GM23248 (cell line): ENCODE measurements around the gene COL13A1. TPM values are rescaled to one million over a fixed set of nuclear protein-coding genes. Genes with fewer than 3 reads are reported as not detected.

Experiments
- DNase-seq: peaks from one replicate; pipeline ENCODE4 v3.0.0-alpha.2; 2015
- H2AFZ ChIP-seq: fragments of 200-600 bp; sonication (generic); 2 replicates; pipeline ENCODE4 v1.6.1; 2016; ENCODE audit warnings: antibody characterized with exemption
- H3F3A ChIP-seq: fragments of 200-600 bp; sonication (generic); 2 replicates; pipeline ENCODE4 v1.6.1; 2016; ENCODE audit warnings: mild to moderate bottlenecking, antibody characterized with exemption, mixed run types; ENCODE audit not compliant: insufficient read depth
- H3K27ac ChIP-seq: fragments of 200-600 bp; sonication (generic); 2 replicates; pipeline ENCODE4 v1.5.1; 2016; ENCODE audit warnings: mild to moderate bottlenecking
- H3K27me3 ChIP-seq: fragments of 200-600 bp; sonication (generic); replicated peaks from 2 replicates; pipeline ENCODE4 v1.6.1; 2016; ENCODE audit warnings: mild to moderate bottlenecking; ENCODE audit not compliant: insufficient read depth
- H3K36me3 ChIP-seq: fragments of 200-600 bp; sonication (generic); 2 replicates; pipeline ENCODE4 v1.6.1; 2016; ENCODE audit warnings: low read depth, mild to moderate bottlenecking
- H3K4me1 ChIP-seq: fragments of 200-600 bp; sonication (generic); 2 replicates; pipeline ENCODE4 v1.6.1; 2016; ENCODE audit warnings: mild to moderate bottlenecking; ENCODE audit not compliant: insufficient read depth
- H3K4me2 ChIP-seq: fragments of 200-600 bp; sonication (generic); one replicate; pipeline ENCODE4 v1.6.1; 2016; ENCODE audit warnings: mild to moderate bottlenecking; ENCODE audit not compliant: unreplicated experiment
- H3K4me3 ChIP-seq: fragments of 200-600 bp; sonication (generic); 2 replicates; pipeline ENCODE4 v1.5.1; 2016; ENCODE audit warnings: mild to moderate bottlenecking
- H3K79me2 ChIP-seq: fragments of 200-600 bp; sonication (generic); 2 replicates; pipeline ENCODE4 v1.6.1; 2016; ENCODE audit warnings: mild to moderate bottlenecking; ENCODE audit not compliant: insufficient read depth
- H3K9ac ChIP-seq: fragments of 200-600 bp; sonication (generic); 2 replicates; pipeline ENCODE4 v1.6.1; 2016; ENCODE audit warnings: mild to moderate bottlenecking
- H3K9me2 ChIP-seq: fragments of 200-600 bp; sonication (generic); 2 replicates; pipeline ENCODE4 v1.6.1; 2016; ENCODE audit warnings: mixed run types, mild to moderate bottlenecking, moderate library complexity; ENCODE audit not compliant: insufficient read depth
- H3K9me3 ChIP-seq: fragments of 200-600 bp; sonication (generic); one replicate; pipeline ENCODE4 v1.6.1; 2017; ENCODE audit warnings: low read depth
- H4K20me1 ChIP-seq: fragments of 200-600 bp; sonication (generic); 2 replicates; pipeline ENCODE4 v1.6.0; 2016; ENCODE audit not compliant: insufficient read depth
- EZH2 ChIP-seq: fragments of 200-600 bp; sonication (generic); IDR thresholded peaks from 2 replicates; pipeline ENCODE4 v1.6.1; 2018; ENCODE audit warnings: antibody characterized with exemption, mild to moderate bottlenecking; ENCODE audit not compliant: insufficient read depth, poor library complexity, severe bottlenecking
- EZH2phosphoT487 ChIP-seq: fragments of 200-600 bp; sonication (generic); IDR thresholded peaks from 2 replicates; pipeline ENCODE4 v1.6.1; 2018; ENCODE audit warnings: antibody characterized with exemption, moderate library complexity, mild to moderate bottlenecking, low read depth; ENCODE audit not compliant: insufficient read depth
- WGBS, 2 experiments: methylation state at CpG; one replicate each; pipeline ENCODE4 v1.1.6; 2015 to 2017; ENCODE audit warnings: low lambda C conversion rate in 2 of 2, low coverage in 1 of 2; ENCODE audit errors: missing lambda C conversion rate in 2 of 2; 5-methylcytosine and 5-hydroxymethylcytosine counted together
- in situ Hi-C: fragments of 300-500 bp; cut with MboI; formaldehyde crosslinking; loops from 2 replicates; pipeline ENCODE4 v1.15.0; 2020
- polyA plus RNA-seq: library from polyadenylated mRNA; unstranded; fragments of >200 nt; fragmentation: Nextera tagmentation; extraction: Ambion mirVana; gene quantifications from 2 replicates; pipeline ENCODE4 v1.2.1, GENCODE V29; 2016
- total RNA-seq: library from RNA; depleted of rRNA; stranded (reverse); fragments of >200 nt; shearing (Covaris generic); gene quantifications from 2 replicates; pipeline ENCODE4 v1.2.3, GENCODE V29; 2014

The COL13A1 gene
- total and polyA plus RNA-seq, 2 experiments from 2014 or later: 12.8 to 17.3 TPM

DNA sequence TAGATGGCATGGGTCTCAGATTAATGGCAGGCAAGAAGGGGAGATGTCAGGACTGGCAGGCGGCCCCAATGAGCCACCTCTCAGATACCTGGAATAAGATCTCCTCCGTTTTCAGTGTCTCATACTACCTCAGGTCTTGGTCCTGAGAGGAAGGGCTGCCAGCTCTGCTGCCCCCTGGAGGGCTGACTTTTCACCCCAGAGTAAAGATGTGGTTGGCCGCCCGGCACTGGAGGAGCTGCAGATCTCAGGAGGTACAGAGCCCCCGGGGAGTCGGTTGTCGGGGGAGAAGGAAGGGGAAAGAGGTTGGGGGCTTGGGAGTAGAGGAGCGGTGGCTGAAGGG is 642 bp upstream of the COL13A1 start:
- Histone ChIP-seq H3K79me2 (peaks cover 17% of the 10 kb centered on the region; the same call in 1 of the 2 replicates), H3K27me3 (no peaks in the 10 kb centered on the region), H3K4me2 (peak overlapping the region; percentile 99), H3F3A (peaks cover 9% of the 10 kb centered on the region; the same call in 1 of the 2 replicates), H3K9me2 (no peaks in the 10 kb centered on the region), H3K9ac (peak overlapping the region; percentile 81), H3K4me1 (no peaks in the 10 kb centered on the region), H2AFZ (peak overlapping the region; percentile 88), H3K9me3 (no peaks in the 10 kb centered on the region), H3K4me3 (peak overlapping the region; percentile 83), H3K27ac (no peak overlapping the region), H4K20me1 (no peaks in the 10 kb centered on the region), H3K36me3 (no peaks in the 10 kb centered on the region)
- peak; percentile 70 for DNase-seq
- in situ Hi-C loops: no loop called here
- WGBS, 2 experiments: 58% methylated on average over 7 to 8 of the region's 8 CpGs
- TF ChIP-seq EZH2phosphoT487 (no peak), EZH2 (no peak)

DNA sequence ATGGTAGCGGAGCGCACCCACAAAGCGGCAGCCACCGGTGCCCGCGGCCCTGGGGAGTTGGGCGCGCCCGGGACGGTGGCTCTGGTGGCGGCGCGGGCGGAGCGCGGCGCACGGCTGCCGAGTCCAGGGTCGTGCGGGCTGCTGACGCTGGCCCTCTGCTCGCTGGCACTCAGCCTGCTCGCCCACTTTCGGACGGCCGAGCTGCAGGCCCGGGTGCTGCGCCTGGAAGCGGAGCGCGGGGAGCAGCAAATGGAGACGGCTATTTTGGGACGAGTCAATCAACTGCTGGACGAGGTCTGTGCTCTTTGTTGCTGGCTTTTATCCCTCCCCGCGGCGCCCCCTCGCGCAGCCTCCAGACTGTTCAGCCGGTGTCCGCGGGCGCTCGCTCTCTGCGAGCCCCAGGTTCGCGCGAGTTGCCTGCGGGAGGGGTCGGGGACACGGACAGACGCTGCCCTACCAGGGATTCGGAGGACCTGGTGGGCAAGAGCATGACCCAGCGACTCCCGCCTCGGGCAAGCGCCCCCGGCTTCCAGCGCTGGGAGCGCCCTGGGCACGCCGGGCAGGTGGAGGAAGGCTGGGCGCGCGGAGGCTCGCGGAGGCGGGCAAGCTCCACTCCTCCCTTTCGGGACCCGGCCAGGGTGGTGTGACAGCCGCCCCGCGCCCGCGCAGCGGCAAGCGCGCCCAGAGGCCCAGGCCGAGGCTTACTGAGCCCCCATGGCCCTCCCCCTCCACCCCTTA is 887 bp downstream of the COL13A1 start:
- peak overlapping the region; percentile 3; the same call in 1 of the 2 replicates for H3K27ac ChIP-seq
- TF ChIP-seq EZH2: no peak
- peak; percentile 70 for DNase-seq

DNA sequence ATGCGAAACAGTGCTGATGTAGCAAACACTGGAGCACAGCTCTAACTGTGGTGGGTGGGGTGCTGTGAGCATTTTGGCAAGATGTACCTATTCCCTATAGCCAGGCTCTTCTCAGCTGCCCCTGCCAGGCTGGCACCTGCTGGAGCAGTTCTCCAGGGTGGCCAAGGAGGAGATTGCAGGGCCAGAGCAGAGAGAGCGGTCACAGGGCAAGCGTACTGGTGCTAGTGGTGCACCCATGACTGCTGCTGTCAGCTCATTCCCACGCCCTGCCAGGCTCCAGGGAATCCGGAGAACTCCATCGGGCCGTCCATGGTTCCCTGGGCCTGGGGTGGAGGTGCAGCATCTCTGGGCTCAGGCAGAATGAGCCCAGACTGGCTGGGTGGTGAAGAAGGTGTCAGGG is 2.1 kb downstream of the COL13A1 start:
- in situ Hi-C loops: no loop called here
- no peak for DNase-seq
- H2AFZ ChIP-seq: 0 out of 2 replicates have a peak overlapping the region, but pooled peaks have one; percentile 88
- 96% methylated on average over 7 of the region's 7 CpGs for WGBS, 2 experiments
- H3K9ac ChIP-seq: no peak overlapping the region
- H3K9me2 ChIP-seq: no peaks in the 10 kb centered on the region
- no peaks in the 10 kb centered on the region for H3K27me3 ChIP-seq
- TF ChIP-seq EZH2 (no peak), EZH2phosphoT487 (no peak)
- H3K36me3 ChIP-seq: no peaks in the 10 kb centered on the region
- H3K27ac ChIP-seq: no peak overlapping the region
- H3K4me3 ChIP-seq: peak overlapping the region; percentile 83; the same call in 1 of the 2 replicates
- peaks cover 9% of the 10 kb centered on the region; the same call in 1 of the 2 replicates for H3F3A ChIP-seq
- no peaks in the 10 kb centered on the region for H4K20me1 ChIP-seq
- peak overlapping the region; percentile 99 for H3K4me2 ChIP-seq
- H3K9me3 ChIP-seq: no peaks in the 10 kb centered on the region
- peaks cover 12% of the 10 kb centered on the region for H3K4me1 ChIP-seq
- H3K79me2 ChIP-seq: peaks cover 20% of the 10 kb centered on the region; the same call in 1 of the 2 replicates

More for the DNA sequence above, 887 bp downstream of the COL13A1 start:
- H3K9me2 ChIP-seq: no peaks in the 10 kb centered on the region
- in situ Hi-C loops: no loop called here
- H3K79me2 ChIP-seq: peaks cover 17% of the 10 kb centered on the region; the same call in 1 of the 2 replicates
- WGBS, 2 experiments: 0 to 2% methylated on average over 68 to 77 of the region's 80 CpGs
- H3K9ac ChIP-seq: peak overlapping the region; percentile 81
- H3K4me2 ChIP-seq: peak overlapping the region; percentile 99
- no peaks in the 10 kb centered on the region for H4K20me1 ChIP-seq
- H3K27me3 ChIP-seq: no peaks in the 10 kb centered on the region
- H3K4me3 ChIP-seq: peak overlapping the region; percentile 83
- peaks cover 9% of the 10 kb centered on the region for H3K4me1 ChIP-seq
- peaks cover 9% of the 10 kb centered on the region; the same call in 1 of the 2 replicates for H3F3A ChIP-seq
- H2AFZ ChIP-seq: peak overlapping the region; percentile 88
- H3K9me3 ChIP-seq: no peaks in the 10 kb centered on the region
- no peaks in the 10 kb centered on the region for H3K36me3 ChIP-seq

DNA sequence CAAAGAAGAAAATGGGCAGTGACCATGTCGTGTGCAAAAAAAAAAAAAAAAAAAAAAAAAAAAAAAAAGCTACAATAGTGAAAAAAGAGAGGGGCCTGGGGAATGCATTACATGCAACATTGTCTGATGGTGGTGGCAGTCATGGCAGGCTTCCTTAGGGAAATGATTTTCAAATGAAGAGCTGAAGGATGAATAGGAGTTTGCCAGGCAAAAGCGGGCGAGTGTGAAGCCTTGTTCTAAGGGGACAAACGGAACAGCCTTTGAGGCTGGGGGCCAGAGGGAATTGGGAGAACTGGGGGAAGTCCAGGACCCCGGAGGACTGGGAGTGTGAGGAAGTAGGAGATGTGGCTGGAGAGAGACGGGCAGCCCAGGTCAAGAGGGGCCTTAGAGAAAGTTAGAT is 3.1 kb downstream of the COL13A1 start:
- H3K4me3 ChIP-seq: no peak overlapping the region

More for the DNA sequence above, 3.1 kb downstream of the COL13A1 start:
- H3K4me1 ChIP-seq: peaks cover 12% of the 10 kb centered on the region
- no peak overlapping the region for H3K27ac ChIP-seq
- no peaks in the 10 kb centered on the region for H3K36me3 ChIP-seq
- H3K9me3 ChIP-seq: no peaks in the 10 kb centered on the region
- peaks cover 29% of the 10 kb centered on the region for H3K79me2 ChIP-seq
- no peak overlapping the region for H3K4me2 ChIP-seq
- no peaks in the 10 kb centered on the region for H3K9me2 ChIP-seq
- no peak for DNase-seq
- TF ChIP-seq EZH2 (no peak), EZH2phosphoT487 (no peak)
- peaks cover 9% of the 10 kb centered on the region; the same call in 1 of the 2 replicates for H3F3A ChIP-seq
- H2AFZ ChIP-seq: no peak overlapping the region
- H3K9ac ChIP-seq: no peak overlapping the region
- 97 to 99% methylated on average over 6 of the region's 6 CpGs for WGBS, 2 experiments
- no peaks in the 10 kb centered on the region for H3K27me3 ChIP-seq
- in situ Hi-C loops: no loop called here
- H4K20me1 ChIP-seq: no peaks in the 10 kb centered on the region
